ENCODE results near the gene ZDHHC14. TPM values are rescaled to one million over a fixed set of nuclear protein-coding genes. Genes with fewer than 3 reads are reported as not detected.

ZDHHC14 gene
- total and polyA plus RNA-seq, 2 experiments from 2014 or later = 3.0 to 7.4 TPM

- no peak overlapping the region for H3K4me3 Mint-ChIP-seq
- Histone ChIP-seq H3K4me2 (no peak overlapping the region), H4K20me1 (replicated peaks; ENCODE audit: insufficient read depth) (no peaks in the 10 kb centered on the region), H3K4me1 (ENCODE audit: insufficient read depth) (peaks cover 24% of the 10 kb centered on the region), H3K4me3 (no peak overlapping the region), H3K9me2 (ENCODE audit: insufficient read depth) (no peaks in the 10 kb centered on the region), H2AFZ (no peak overlapping the region), H3K27me3 (ENCODE audit: insufficient read depth) (no peaks in the 10 kb centered on the region), H3F3A (replicated peaks; ENCODE audit: low read depth) (0 out of 2 replicates have a peak, but pooled peaks cover 3% of the 10 kb centered on the region), H3K79me2 (replicated peaks; ENCODE audit: insufficient read depth) (no peaks in the 10 kb centered on the region), H3K36me3 (ENCODE audit: insufficient read depth) (no peaks in the 10 kb centered on the region; the same call in 1 of the 2 replicates), H3K27ac (ENCODE audit: low read depth) (no peak overlapping the region)
- ATAC-seq (no peak), DNase-seq (ENCODE audit: low spot score) (no peak)
- no peaks in the 10 kb centered on the region for H3K9me3 Mint-ChIP-seq
- TF ChIP-seq EZH2 (IDR thresholded peaks at IDR 0.05; ENCODE audit: low read depth, unreplicated experiment) (no peak), STAT1 (IDR thresholded peaks at IDR 0.05; ENCODE audit: unreplicated experiment) (no peak), CTCF (conservative IDR thresholded peaks at IDR 0.05; ENCODE audit: low read depth in 2 of 2) (no peak), ETS1 (IDR thresholded peaks at IDR 0.05) (no peak), REST (IDR thresholded peaks at IDR 0.05; ENCODE audit: unreplicated experiment) (no peak)
- H3K36me3 Mint-ChIP-seq (ENCODE audit: low read depth) = 0 out of 3 replicates have a peak, but pooled peaks cover 3% of the 10 kb centered on the region
- no peak overlapping the region for H3K27ac Mint-ChIP-seq
- H3K4me1 Mint-ChIP-seq = peaks cover 50% of the 10 kb centered on the region
- H3K27me3 Mint-ChIP-seq (ENCODE audit: insufficient read depth, low read depth, poor library complexity) = peaks cover 14% of the 10 kb centered on the region
Observed at GRCh38 chr6:157713451-157714152, 332.6 kb downstream of the ZDHHC14 start.

- Mint-ChIP-seq H3K36me3 (ENCODE audit: low read depth) (0 out of 3 replicates have a peak, but pooled peaks cover 3% of the 10 kb centered on the region), H3K4me1 (peaks cover 46% of the 10 kb centered on the region), H3K27me3 (ENCODE audit: insufficient read depth, low read depth, poor library complexity) (peaks cover 14% of the 10 kb centered on the region), H3K4me3 (no peak overlapping the region), H3K27ac (no peak overlapping the region), H3K9me3 (no peaks in the 10 kb centered on the region)
- Histone ChIP-seq H3K36me3 (ENCODE audit: insufficient read depth) (no peaks in the 10 kb centered on the region; the same call in 1 of the 2 replicates), H4K20me1 (replicated peaks; ENCODE audit: insufficient read depth) (no peaks in the 10 kb centered on the region), H3F3A (replicated peaks; ENCODE audit: low read depth) (0 out of 2 replicates have a peak, but pooled peaks cover 3% of the 10 kb centered on the region), H3K4me1 (ENCODE audit: insufficient read depth) (peaks cover 21% of the 10 kb centered on the region), H3K4me3 (no peak overlapping the region), H2AFZ (no peak overlapping the region), H3K9me2 (ENCODE audit: insufficient read depth) (no peaks in the 10 kb centered on the region), H3K79me2 (replicated peaks; ENCODE audit: insufficient read depth) (no peaks in the 10 kb centered on the region), H3K27me3 (ENCODE audit: insufficient read depth) (no peaks in the 10 kb centered on the region), H3K4me2 (no peak overlapping the region), H3K27ac (ENCODE audit: low read depth) (no peak overlapping the region)
- ATAC-seq (no peak), DNase-seq (ENCODE audit: low spot score) (no peak)
- TF ChIP-seq CTCF (conservative IDR thresholded peaks at IDR 0.05; ENCODE audit: low read depth in 2 of 2) (0 out of 4 replicates have a peak, but pooled peaks of 1 of the 2 experiments have one; percentile 21), CREB1 (CRISPR knock-in tag; IDR thresholded peaks at IDR 0.05; ENCODE audit: low read depth) (no peak), POLR2AphosphoS5 (IDR thresholded peaks at IDR 0.05; ENCODE audit: low read depth) (no peak), EZH2phosphoT487 (IDR thresholded peaks at IDR 0.05; ENCODE audit: unreplicated experiment) (no peak), ZNF331 (CRISPR knock-in tag; IDR thresholded peaks at IDR 0.05; ENCODE audit: low read depth) (no peak)
Observed at GRCh38 chr6:157714153-157714490, 333.1 kb downstream of the ZDHHC14 start.
